HG03095 (cell line): Measurements from ENCODE around the gene EVC.
"Not testable (repeated sequence)": the region's sequence is repeated elsewhere in the genome, so short reads cannot be mapped to it uniquely, and the experiment has no call there.

ENCODE experiments used
- ATAC-seq: cut with Tn5 transposase; IDR thresholded peaks from one replicate; pipeline ENCODE4 v1.9.1; 2021; ENCODE audit warnings: moderate library complexity; ENCODE audit not compliant: unreplicated experiment

The EVC gene

DNA sequence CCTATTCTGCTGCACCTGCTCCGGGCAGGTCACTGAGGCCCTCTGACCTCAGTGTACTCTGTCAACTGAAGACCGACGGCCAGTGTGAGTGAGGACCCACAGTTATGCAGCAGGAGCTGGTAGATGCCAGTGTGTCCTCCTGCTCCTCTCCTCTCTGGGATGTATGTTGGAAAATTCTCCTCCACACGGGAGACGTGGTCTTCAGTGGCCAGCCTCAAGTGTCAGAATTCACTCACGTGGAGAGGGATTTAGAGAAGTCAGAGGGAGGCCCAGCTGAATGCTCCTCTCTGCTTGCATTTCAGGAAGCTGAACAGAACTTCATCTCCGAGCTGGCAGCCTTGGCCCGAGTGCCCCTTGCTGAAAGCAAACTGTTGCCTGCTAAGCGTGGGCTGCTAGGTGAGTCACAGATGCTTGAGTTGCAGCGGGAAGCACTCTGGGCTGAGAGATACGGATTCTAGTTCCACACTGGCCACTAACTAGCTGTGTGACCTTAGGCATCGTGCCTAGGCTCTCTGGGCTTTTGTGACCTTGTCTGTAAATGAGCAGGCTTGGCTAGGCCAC is 98.3 kb downstream of the EVC start:
- no peak for ATAC-seq

DNA sequence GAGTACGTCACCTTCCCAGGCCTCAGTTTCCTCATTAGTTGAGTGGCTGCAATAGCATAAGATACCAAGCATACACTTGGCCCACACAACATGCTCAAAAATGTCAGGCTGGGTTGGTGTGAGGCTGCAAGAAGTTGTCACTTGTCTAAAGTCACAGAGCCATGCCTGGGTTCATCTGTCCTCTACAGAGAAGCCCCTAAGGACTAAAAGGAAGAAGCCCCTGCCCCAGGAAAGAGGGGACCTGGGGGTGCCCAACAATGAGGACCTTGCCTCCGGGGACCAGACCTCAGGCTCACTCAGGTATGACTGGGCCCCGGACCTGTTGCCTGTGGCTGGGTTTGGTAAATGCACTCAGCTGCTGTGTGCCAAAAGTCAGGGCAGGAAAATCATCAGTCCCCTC is 99.2 kb downstream of the EVC start:
- ATAC-seq: no peak

DNA sequence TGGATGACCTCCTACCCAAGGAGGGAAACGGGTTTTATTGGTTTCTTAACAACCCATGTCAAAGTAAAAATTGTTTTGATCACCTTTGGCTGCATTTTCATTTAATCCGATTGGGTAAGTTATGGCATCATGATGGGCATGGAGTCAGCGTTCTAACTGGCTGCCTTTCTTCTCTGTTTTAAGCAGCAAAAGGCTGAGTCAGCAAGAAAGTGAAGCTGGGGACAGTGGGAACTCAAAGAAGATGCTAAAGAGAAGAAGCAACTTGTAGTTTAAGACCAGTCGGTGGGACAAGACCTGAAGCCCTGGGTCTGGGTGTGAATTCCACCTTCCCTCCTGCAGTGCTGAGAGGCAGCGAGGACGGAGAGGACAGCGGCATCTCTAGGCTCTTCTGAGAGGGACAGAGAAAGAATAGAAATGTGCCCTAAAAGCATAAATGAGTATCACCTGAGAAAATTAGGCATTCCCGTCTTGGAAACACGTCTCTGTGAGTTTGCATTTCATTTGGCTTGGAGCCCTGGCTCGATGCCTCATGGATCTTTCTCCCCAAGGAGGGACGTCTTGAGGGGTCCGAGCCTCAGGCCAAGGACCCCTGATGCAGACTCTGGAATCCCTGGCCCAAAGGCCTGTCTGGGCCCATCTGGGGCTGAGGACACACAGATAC is 99.9 kb downstream of the EVC start:
- ATAC-seq: no peak

DNA sequence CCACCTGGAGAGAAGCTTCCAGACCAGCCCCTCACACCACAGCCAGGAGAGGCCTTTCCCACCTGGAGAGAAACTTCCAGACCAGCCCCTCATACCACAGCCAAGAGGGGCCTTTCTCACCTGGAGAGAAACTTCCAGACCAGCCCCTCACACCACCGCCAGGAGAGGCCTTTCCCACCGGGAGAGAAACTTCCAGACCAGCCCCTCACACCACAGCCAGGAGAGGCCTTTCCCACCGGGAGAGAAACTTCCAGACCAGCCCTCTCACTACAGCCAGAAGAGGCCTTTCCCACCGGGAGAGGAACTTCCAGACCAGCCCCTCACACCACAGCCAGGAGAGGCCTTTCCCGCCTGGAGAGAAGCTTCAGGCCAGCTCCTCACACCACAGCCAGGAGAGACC is 101.1 kb downstream of the EVC start:
- not testable (repeated sequence) for ATAC-seq

DNA sequence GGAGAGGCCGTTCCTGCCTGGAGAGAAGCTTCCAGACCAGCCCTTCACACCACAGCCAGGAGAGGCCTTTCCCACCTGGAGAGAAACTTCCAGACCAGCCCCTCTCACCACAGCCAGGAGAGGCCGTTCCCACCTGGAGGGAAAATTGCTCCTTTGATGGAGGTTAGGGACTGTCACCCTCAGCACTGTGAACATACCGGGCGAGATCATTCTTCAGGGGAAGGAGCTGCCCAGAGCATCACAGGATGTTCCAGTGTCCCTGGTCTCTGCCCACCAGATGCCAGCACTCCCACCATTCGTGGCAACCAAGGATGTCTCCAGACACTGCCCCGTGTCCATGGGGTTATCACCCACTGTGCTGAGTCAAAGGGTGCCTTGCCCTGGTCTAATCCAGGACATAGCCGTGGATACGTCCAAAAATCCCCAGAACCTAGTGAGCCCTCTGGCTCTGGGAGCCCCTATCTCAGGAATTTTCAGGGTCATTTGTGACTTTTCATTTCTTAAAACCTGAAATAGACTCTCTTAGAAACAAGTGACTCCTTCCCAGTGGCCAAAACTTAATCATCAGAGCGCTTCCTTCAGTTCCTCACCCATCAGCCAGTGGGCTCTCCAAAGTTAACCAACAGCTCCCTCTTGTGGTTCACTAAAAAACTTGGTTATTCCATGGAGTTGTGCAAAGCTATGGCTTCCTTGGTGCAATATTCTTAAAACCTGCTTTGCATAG is 101.7 kb downstream of the EVC start:
- peak; percentile 77 for ATAC-seq

DNA sequence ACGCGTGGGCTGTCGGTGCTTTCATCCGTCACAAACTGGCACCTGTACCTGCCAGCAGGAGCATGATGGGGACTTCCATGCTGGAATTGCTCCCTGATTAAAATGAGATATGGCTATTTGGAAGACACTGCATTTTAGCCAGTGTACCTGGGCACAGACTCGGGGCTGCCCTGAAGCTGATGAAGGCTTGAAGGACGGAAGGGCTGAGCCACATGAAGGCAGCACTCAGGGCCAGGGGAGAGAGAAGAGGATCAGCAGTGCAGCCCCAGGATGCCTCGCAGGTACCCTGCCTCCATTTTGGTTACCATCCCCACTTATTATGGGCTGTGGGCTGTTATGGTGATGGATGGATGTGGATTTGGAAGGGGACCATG is 102.9 kb downstream of the EVC start:
- no peak for ATAC-seq

DNA sequence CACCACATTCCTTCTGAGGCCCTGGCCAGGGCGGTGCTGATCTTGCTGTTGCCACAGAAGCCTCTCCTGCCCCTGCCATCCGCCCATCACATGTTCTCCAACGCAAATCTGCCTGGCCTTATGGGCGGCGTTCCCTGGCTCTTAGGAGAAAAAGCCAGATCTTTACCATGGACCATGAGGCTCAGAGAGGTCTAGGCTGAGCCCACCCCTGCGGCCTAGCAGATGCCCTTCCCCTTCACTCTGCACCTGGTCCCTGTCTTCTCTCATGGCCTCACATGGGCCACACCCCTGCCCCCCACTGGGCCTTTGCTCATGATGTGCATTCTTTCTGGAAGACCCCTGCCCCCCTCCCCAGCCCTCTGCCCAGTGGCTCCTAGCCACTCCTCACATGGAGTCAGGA is 103.4 kb downstream of the EVC start:
- ATAC-seq: no peak

DNA sequence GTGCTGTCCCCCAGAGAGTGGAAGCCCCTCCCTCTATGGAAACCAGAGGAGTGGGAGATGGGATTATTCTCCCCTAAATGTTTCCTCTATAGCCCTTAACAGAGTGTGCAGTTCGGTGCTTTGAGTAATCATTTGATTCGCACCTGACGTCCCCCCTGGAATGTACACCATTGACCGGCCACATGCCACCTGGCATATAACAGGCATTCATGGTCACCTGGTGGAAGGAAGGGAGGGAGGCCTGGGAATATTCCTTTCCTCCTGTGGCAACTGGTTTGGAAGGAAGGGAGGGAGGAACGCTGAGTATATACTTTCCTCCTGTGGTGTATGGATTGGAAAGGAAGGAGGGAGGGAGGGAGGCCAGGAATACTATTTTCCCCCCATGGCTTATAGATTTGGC is 104.6 kb downstream of the EVC start:
- no peak for ATAC-seq

DNA sequence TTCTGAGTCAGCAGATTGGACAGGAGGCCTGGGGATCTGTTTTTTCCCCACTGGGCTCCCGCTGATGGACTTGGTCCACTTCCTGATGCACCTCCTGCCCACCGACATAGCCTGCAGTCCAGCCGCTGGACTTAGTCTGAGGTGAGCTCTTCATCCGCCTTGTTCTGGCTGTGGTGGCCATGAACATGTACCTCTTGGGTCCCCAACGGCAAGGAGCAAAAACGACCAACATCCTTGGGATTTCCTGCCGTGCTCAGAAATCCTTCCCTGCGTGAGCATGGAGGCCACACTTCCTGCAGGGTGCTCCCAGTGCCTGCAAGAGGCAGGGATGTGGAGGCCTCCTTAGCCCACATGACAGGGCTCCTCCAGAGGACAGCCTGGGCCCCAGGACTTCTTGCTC is 105.1 kb downstream of the EVC start:
- ATAC-seq: no peak

DNA sequence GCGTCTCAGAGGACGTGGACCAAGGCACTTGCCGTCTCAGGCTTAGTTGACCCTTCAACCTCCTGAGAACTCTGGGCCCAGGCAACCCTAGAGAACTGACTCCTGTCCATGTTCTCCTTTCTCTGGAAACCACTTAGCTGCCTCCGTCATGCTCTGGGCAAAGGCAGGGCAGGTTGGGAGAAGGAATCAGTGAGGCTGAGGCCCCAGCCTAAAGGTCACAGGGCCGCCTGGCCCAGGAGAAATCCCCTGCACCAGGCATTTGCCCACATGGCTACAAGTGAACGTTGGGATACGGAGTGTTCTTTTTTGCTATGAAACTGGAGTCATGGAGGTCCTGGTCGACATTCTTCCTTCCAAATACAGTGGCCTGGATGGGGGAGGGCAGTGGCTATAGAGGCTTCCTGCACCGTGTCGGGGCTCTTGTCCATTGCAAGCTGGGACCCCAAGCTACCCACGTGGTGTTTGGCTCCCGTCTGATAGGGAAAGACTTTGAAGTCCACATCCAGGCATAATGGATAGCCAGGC is 105.9 kb downstream of the EVC start:
- no peak for ATAC-seq

DNA sequence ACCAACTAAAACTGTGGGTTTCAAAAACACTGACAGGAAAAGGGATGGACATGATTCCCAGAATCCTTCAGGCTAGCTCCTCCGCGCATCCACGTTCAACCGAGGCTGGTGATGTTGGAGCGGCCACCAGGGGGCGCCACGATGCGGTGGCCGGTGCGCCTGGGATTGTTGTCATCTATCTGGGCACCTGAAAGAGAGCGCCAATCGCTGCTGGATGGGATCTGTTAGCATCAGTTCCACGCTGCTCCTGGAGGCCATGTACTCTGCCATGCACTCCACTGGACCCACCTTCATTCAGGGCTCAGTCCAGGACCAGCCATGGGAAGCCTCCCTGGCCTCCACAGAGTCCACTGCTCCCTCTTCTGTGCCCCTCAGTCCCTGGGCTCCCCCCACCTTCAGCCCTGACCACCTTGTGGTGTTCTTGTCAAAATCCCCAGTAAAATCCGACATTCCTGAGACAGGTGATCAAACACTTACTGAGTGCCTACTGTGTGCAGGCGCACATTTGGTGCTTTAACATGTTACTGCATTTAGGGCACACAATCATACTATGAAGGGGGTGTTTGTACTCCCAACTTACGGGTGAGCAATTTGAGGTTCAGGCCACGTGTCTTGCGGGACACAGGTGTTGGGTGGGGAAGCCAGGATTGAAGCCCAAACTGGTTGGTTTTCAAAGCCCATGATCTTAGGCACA is 110.8 kb downstream of the EVC start:
- ATAC-seq: no peak

DNA sequence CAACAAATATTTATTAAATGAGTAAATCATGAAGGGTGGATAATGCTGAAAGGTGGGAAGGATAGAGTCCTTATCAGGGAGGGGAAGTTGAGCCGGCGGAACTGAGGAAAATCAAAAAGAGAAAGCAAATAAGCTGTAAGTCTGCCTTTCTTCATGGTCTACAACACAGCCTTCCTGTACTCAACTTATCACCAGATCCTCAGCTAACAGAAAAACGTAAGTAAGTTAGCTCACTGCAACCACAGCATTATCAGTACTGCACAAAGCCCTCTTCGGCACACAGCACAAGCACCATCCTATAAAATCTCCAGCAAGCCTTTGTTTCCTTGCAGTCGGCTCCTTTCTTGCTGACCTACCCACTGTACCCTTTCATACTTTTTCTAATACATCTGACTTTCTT is 111.6 kb downstream of the EVC start:
- ATAC-seq: no peak

DNA sequence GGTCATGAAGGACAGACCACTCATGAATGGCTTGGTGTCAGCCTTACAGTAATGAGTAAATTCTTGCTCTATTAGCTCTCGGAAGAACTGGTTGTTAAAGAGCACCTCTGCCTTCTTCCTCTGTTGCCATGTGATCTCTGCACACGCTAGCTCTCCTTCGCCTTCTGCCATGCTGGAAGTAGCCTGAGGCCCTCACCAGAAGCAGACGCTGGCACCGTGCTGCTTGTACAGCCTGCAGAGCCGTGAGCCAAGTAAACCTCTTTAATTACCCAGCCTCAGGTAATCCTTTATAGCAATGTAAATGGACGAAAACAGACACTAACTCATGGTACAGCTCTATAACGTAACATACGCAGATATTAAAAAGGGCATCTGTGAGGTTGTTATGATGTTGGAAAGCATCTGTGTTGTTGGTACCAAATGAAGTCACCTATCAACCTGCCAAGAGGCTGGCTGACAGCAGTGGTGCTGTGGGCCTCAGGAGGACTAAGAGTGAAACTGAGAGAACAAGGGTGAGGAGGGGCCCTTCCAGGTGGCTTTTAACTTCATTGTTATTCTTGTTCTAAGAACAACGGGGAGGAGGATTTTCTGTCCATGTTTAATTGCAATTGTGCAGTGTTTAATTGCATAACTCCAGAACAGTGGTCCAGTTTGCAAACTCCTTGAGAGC is 112.7 kb downstream of the EVC start:
- no peak for ATAC-seq

DNA sequence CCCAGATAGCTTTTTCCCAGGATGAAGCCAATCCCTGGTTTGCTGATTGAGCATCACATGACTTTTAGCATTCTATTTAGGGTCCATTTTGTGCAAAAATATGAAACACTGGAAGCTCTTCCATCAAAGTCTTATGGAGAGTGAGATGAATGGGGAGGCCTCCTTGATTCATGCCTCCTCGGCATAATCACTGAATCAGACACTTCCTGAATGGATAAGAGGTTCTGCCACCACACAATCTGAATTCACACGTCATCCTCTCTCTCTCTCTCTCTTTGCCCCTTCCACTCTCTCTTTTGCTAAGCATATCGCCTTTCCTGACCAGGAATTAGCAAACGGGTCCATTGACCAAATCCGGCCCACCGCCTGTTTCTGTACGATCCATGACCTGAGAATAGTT is 113.2 kb downstream of the EVC start:
- no peak for ATAC-seq

DNA sequence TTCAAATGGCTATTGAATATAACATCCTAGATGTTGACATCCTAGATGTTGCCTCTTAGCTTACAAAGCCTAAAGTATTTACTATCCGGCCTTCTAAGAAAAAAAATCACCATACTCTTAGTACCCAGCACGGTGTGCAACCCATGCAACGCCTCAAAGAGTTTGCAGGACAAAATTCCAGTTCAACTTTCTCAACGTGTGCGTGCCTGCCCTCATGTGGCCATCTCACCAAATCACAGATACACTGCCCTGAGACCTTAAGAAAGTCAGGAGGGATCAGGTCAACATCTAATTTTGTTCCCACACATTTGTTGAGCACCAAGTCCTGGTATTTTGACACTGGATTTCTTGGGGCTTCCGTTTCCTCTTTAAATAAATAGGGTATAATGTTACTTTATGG is 113.6 kb downstream of the EVC start:
- ATAC-seq: no peak

DNA sequence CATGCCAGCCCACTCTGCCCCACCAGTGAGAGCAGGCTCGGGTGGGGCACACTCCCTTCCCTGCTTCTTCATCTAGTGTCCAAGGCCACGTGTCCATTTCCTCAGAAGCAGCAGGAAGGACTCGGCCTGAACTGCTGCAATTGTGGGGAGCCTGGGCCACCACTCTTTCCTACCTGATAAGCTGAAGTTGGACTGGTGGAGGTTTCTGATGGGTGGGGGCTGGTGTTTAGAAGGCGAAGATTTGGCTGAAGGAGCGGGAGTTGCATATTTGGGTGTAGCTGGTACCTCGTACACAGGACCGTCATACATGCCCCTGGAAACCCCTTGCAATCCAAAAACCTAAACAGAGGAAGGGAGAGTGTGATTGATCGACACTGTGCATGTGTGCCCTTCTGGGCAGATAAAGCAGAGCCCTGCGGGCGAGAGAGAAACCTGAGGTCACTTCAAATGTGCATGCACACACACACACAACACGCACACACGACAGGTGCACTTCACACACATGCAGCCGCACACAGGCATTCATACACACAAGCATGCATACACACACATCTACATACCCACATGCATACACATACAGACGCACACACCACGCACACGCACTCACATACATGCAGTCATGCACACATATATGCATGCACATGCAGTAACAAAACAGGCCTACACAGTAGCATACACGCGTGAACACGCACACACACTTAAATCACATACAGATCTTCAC is 114.5 kb downstream of the EVC start:
- no peak for ATAC-seq

DNA sequence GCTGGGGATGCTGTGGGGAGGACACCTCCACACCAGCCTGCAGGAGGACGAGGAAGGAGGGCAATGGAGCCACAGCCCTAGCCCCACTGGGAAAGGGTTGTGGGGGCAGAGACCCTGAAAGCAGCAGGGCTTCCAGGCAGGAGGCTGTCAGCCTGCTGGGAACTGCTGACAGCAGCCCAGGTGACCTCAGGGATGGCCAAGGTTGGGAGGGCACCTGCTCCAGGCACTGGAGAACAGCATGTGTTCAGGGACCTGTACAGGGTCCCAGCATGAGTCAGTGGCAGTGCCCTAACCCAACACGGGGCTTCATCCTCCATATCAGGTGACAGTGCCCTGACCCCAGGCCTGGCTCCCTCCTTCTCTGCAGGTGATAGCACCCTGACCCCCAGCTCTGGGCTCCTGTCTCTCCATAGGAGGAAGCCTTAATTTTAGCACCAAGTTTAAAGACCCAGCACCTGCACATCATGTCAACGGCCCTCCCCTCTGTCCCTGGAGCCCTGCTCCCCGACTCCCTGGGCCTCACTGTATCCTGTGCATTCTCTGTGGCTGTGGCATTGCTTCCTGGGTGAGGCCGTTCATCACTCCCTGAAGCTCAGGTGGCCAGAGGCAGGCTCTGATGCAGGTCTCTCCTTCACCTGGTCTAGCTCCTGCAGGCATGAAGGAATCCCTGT is 115.6 kb downstream of the EVC start:
- ATAC-seq: no peak

DNA sequence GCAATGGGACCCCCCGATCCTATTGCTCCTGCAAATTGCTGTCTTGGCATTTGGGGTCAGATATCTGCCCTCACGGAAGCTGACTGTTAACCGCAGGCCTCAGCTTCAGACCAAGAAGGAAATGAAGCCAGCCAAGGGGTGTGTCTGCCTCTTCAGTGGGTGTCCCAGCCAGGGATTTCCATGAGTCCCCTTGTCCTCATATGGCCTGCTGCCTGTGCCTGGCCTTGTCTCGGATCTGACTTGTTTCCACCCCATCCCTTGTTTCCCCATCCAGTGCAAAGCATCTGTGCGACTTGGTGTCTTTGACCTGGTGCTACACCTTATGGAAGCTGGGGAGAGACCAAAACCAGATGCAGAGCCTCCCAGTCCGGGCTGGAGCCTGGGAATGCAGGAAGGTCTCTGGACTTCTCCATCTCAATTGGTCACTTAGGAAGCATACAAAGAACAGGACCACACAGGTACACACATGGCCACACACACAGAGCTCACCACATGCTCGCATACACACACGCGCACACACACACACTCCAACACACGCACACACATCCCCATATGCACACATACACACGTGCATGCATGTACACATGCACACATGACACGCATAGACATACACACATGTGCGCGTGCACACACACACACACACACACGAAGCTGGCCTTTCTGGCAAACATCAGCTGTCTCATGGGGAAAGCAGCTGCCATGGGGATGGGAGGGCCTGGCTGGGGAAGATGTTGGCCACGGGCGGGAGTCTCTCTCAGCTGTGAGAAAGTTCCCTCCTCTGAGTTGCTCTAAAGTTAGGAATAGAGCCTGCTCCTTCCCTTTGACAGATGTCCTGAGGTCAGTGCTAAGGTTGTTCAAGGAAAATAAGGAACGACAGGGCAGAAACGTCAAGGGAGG is 116.4 kb downstream of the EVC start:
- ATAC-seq: no peak

DNA sequence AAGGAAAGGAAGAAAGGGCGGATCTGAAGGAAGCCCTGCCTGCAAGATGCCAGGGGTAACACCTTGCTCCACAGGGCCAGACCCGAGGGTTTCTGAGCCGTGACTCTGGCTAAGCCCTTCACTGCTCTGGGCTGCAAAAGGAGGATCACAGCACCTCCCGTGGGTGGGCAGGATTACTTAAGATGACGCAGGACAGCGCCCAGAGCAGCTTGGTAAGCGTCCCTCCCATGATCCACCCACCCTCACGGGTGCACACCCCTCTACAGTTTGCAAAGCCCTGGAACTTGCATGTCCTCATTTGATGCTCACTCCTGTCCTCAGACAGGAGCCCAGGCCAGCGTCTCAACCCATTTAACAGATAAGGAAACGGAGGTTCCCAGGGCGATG is 117.0 kb downstream of the EVC start:
- ATAC-seq: no peak
